ENCODE results near the gene PARD3. TPM values are rescaled to one million over a fixed set of nuclear protein-coding genes. Genes with fewer than 3 reads are reported as not detected.

PARD3 gene
- total RNA-seq, 1 experiment from 2014 or later, result 57.4 TPM

- Histone ChIP-seq H3K4me3 (no peak overlapping the region), H4K20me1 (ENCODE audit: insufficient read depth) (no peaks in the 10 kb centered on the region), H3K9me3 (ENCODE audit: insufficient read depth, low read depth) (no peaks in the 10 kb centered on the region), H3K9me2 (ENCODE audit: insufficient read depth) (no peaks in the 10 kb centered on the region), H3F3A (ENCODE audit: insufficient read depth, low read depth) (peaks cover 11% of the 10 kb centered on the region; the same call in 1 of the 2 replicates), H3K4me2 (no peak overlapping the region), H3K27me3 (ENCODE audit: insufficient read depth, low read depth) (no peaks in the 10 kb centered on the region), H3K79me2 (ENCODE audit: low read depth) (peaks cover 12% of the 10 kb centered on the region; the same call in 1 of the 2 replicates), H3K27ac (no peak overlapping the region), H3K36me3 (ENCODE audit: low read depth) (no peaks in the 10 kb centered on the region), H2AFZ (no peak overlapping the region), H3K4me1 (replicated peaks; ENCODE audit: insufficient read depth) (peaks cover 17% of the 10 kb centered on the region)
- POLR2A ChIA-PET (ENCODE audit: unreplicated experiment), result no interaction called here
- BruUV-seq (replicated peaks), result no TSS peak
- intact Hi-C loops (cut with micrococcal nuclease; ENCODE audit: unreplicated experiment), result no loop called here
- TF ChIP-seq EZH2 (IDR thresholded peaks at IDR 0.05; ENCODE audit: low read depth) (no peak), CTCF (conservative IDR thresholded peaks at IDR 0.05) (no peak)
- no peak for DNase-seq
- CTCF ChIA-PET, result no interaction called here
These were observed 323.0 kb downstream of the PARD3 start for GRCh38 chr10:34492081-34492480.

GRCh38 chr10:34491678-34492077, 323.4 kb downstream of the PARD3 start:
- peaks cover 11% of the 10 kb centered on the region; the same call in 1 of the 2 replicates for H3F3A ChIP-seq (ENCODE audit: insufficient read depth, low read depth)
- no peaks in the 10 kb centered on the region for H3K27me3 ChIP-seq (ENCODE audit: insufficient read depth, low read depth)
- H3K9me3 ChIP-seq (ENCODE audit: insufficient read depth, low read depth), result no peaks in the 10 kb centered on the region
- H3K9me2 ChIP-seq (ENCODE audit: insufficient read depth), result no peaks in the 10 kb centered on the region
- CTCF ChIA-PET, result no interaction called here
- no peak overlapping the region for H3K4me3 ChIP-seq
- no peaks in the 10 kb centered on the region for H4K20me1 ChIP-seq (ENCODE audit: insufficient read depth)
- no peak overlapping the region for H3K27ac ChIP-seq
- intact Hi-C loops (cut with micrococcal nuclease; ENCODE audit: unreplicated experiment), result no loop called here
- TF ChIP-seq CTCF (conservative IDR thresholded peaks at IDR 0.05) (no peak), EZH2 (IDR thresholded peaks at IDR 0.05; ENCODE audit: low read depth) (no peak)
- no peak overlapping the region for H3K4me2 ChIP-seq
- no peak for DNase-seq
- peaks cover 17% of the 10 kb centered on the region for H3K4me1 ChIP-seq (replicated peaks; ENCODE audit: insufficient read depth)
- no peak overlapping the region for H2AFZ ChIP-seq
- H3K79me2 ChIP-seq (ENCODE audit: low read depth), result peaks cover 12% of the 10 kb centered on the region; the same call in 1 of the 2 replicates
- no TSS peak for BruUV-seq (replicated peaks)
- POLR2A ChIA-PET (ENCODE audit: unreplicated experiment), result no interaction called here
- no peaks in the 10 kb centered on the region for H3K36me3 ChIP-seq (ENCODE audit: low read depth)

- Histone ChIP-seq H3K4me3 (no peak overlapping the region), H3K27ac (no peak overlapping the region), H4K20me1 (ENCODE audit: insufficient read depth) (no peaks in the 10 kb centered on the region), H3F3A (ENCODE audit: insufficient read depth, low read depth) (peaks cover 11% of the 10 kb centered on the region; the same call in 1 of the 2 replicates), H2AFZ (no peak overlapping the region), H3K27me3 (ENCODE audit: insufficient read depth, low read depth) (no peaks in the 10 kb centered on the region), H3K36me3 (ENCODE audit: low read depth) (no peaks in the 10 kb centered on the region), H3K9me3 (ENCODE audit: insufficient read depth, low read depth) (no peaks in the 10 kb centered on the region), H3K9me2 (ENCODE audit: insufficient read depth) (no peaks in the 10 kb centered on the region), H3K79me2 (ENCODE audit: low read depth) (peaks cover 11% of the 10 kb centered on the region; the same call in 1 of the 2 replicates), H3K4me2 (no peak overlapping the region), H3K4me1 (replicated peaks; ENCODE audit: insufficient read depth) (peaks cover 16% of the 10 kb centered on the region)
- BruUV-seq (replicated peaks), result no TSS peak
- ChIA-PET CTCF (interaction anchor here (0.7 kb wide), 1 partner anchor 150 kb away, joined by 3 read pairs; no protein-coding TSS in a partner anchor), POLR2A (ENCODE audit: unreplicated experiment) (no interaction called here)
- DNase-seq, result no peak
- TF ChIP-seq CTCF (conservative IDR thresholded peaks at IDR 0.05) (no peak), EZH2 (IDR thresholded peaks at IDR 0.05; ENCODE audit: low read depth) (no peak)
- intact Hi-C loops (cut with micrococcal nuclease; ENCODE audit: unreplicated experiment), result no loop called here
These were observed 324.9 kb downstream of the PARD3 start for GRCh38 chr10:34489973-34490745.
